Thyroid gland (tissue), 4 donors: ENCODE measurements around the gene PTGER4.

Experiments
- CTCF ChIP-seq, 6 experiments: fragments of 200-600 bp in 3 of 6; fragments of 450-650 bp in 3 of 6; sonication (generic) in 3 of 6; IDR thresholded peaks; one replicate each; pipeline ENCODE4 v1.5.1; 2016 to 2019; ENCODE audit warnings: antibody characterized with exemption in 6 of 6, mild to moderate bottlenecking in 2 of 6, inconsistent platforms in 1 of 6, moderate library complexity in 1 of 6
- POLR2A ChIP-seq, 2 donors: fragments of 450-650 bp; IDR thresholded peaks; one replicate each; pipeline ENCODE4 v1.6.1; 2017; ENCODE audit warnings: antibody characterized with exemption in 2 of 2, mild to moderate bottlenecking in 2 of 2, moderate library complexity in 1 of 2

DNA sequence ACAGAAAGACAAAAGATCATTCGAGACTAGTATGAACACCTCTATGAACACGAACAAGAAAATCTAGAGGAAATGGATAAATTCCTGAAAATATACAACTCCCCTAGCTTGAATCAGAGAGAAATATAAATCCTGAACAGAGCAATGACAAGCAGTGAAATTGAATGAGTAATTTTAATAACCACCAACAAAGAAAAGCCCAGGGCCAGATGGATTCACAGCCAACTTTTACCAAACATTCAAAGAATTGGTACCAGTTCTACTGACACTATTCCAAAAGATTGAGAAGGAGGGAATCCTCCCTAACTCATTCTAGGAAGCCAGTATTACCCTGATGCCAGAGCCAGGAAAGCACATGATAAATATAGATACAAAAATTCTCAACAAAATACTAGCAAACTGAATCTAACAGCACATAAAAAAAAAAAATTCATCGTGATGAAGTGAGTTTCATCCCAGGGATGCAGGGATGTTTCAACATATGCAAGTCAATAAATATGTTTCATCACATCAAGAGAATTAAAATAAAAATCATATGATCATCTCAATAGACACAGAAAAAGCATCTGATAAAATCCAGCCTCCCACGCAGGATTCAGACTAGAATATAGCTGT, 25.2 kb upstream of the PTGER4 start:
- TF ChIP-seq CTCF (IDR thresholded peaks at IDR 0.05), result no peak
- TF ChIP-seq POLR2A (IDR thresholded peaks at IDR 0.05), result no peak
